Measurements from ENCODE around the gene CDC42EP3.

The CDC42EP3 gene

GRCh38 chr2:37656512-37657423, 14.7 kb downstream of the CDC42EP3 start:
- DNase-seq (ENCODE audit: low read depth), result no peak

- DNase-seq (ENCODE audit: low read depth), result no peak
These were observed 16.3 kb downstream of the CDC42EP3 start for GRCh38 chr2:37654932-37655841.

- DNase-seq (ENCODE audit: low read depth), result no peak
These were observed 17.0 kb downstream of the CDC42EP3 start for GRCh38 chr2:37654419-37654818.

- DNase-seq (ENCODE audit: low read depth), result no peak
These were observed 17.6 kb downstream of the CDC42EP3 start for GRCh38 chr2:37653805-37654378.

- DNase-seq (ENCODE audit: low read depth), result no peak
These were observed 18.3 kb downstream of the CDC42EP3 start for GRCh38 chr2:37653093-37653492.

GRCh38 chr2:37652199-37652640, 19.2 kb downstream of the CDC42EP3 start:
- no peak for DNase-seq (ENCODE audit: low read depth)

- no peak for DNase-seq (ENCODE audit: low read depth)
These were observed 20.8 kb downstream of the CDC42EP3 start for GRCh38 chr2:37650548-37651093.

GRCh38 chr2:37649518-37649917, 21.9 kb downstream of the CDC42EP3 start:
- no peak for DNase-seq (ENCODE audit: low read depth)

GRCh38 chr2:37648331-37649011, 23.0 kb downstream of the CDC42EP3 start:
- DNase-seq (ENCODE audit: low read depth), result no peak

GRCh38 chr2:37647971-37648330, 23.5 kb downstream of the CDC42EP3 start:
- no peak for DNase-seq (ENCODE audit: low read depth)

GRCh38 chr2:37645836-37646235, 25.6 kb downstream of the CDC42EP3 start:
- DNase-seq (ENCODE audit: low read depth), result no peak

GRCh38 chr2:37645362-37645761, 26.1 kb downstream of the CDC42EP3 start:
- DNase-seq (ENCODE audit: low read depth), result no peak

GRCh38 chr2:37644191-37644590, 27.3 kb downstream of the CDC42EP3 start:
- DNase-seq (ENCODE audit: low read depth), result no peak

GRCh38 chr2:37643730-37644078, 27.7 kb downstream of the CDC42EP3 start:
- DNase-seq (ENCODE audit: low read depth), result no peak

- DNase-seq (ENCODE audit: low read depth), result no peak
These were observed 28.3 kb downstream of the CDC42EP3 start for GRCh38 chr2:37642907-37643729.

- DNase-seq (ENCODE audit: low read depth), result no peak
These were observed 29.8 kb downstream of the CDC42EP3 start for GRCh38 chr2:37641582-37642171.

- no peak for DNase-seq (ENCODE audit: low read depth)
These were observed 31.8 kb downstream of the CDC42EP3 start for GRCh38 chr2:37639631-37640030.

GRCh38 chr2:37638973-37639372, 32.5 kb downstream of the CDC42EP3 start:
- DNase-seq (ENCODE audit: low read depth), result no peak

- DNase-seq (ENCODE audit: low read depth), result no peak
These were observed 33.5 kb downstream of the CDC42EP3 start for GRCh38 chr2:37637985-37638384.

- DNase-seq (ENCODE audit: low read depth), result no peak
These were observed 34.1 kb downstream of the CDC42EP3 start for GRCh38 chr2:37637190-37637860.
